IMR-90 (cell line): ENCODE measurements around the gene SCAF4. TPM values are rescaled to one million over a fixed set of nuclear protein-coding genes. Genes with fewer than 3 reads are reported as not detected.
"Not testable (repeated sequence)": the region's sequence is repeated elsewhere in the genome, so short reads cannot be mapped to it uniquely, and the experiment has no call there.

Source experiments
- ATAC-seq: fragments of 200-7000 bp; cut with Tn5 transposase; 2 replicates; pipeline ENCODE4 v1.9.1; 2020; ENCODE audit warnings: low read depth, mild to moderate bottlenecking, moderate library complexity
- BruUV-seq: library from RNA; stranded (reverse); fragments of 400-500 nt; replicated peaks from 2 replicates; lab custom pipeline; 2021; lab: Mats Ljungman, UMichigan
- CTCF ChIA-PET: fragments of 300-600 bp; formaldehyde crosslinking; extraction: SDS; loops from one replicate; lab custom pipeline; 2021; ENCODE audit warnings: antibody characterized with exemption; lab: Yijun Ruan, JAX
- POLR2A ChIA-PET: fragments of 300-600 bp; sonication (Branson Sonifier 250); formaldehyde crosslinking; loops from one replicate; lab custom pipeline; 2022; ENCODE audit warnings: antibody characterized with exemption; ENCODE audit not compliant: unreplicated experiment; lab: Charles Lee
- DNase-seq: peaks from one replicate; pipeline ENCODE4 v3.0.0; 2013
- H2AFZ ChIP-seq: replicated peaks from 2 replicates; pipeline ENCODE3; 2013; ENCODE audit warnings: low read length, mild to moderate bottlenecking; ENCODE audit not compliant: poor library complexity
- H2AK5ac ChIP-seq: 2 replicates; pipeline ENCODE4 v1.6.1; 2013; ENCODE audit warnings: low read depth, low read length, inconsistent platforms
- H2AK9ac ChIP-seq: replicated peaks from 2 replicates; pipeline ENCODE3; 2013; ENCODE audit warnings: mild to moderate bottlenecking, low read depth, low read length, moderate library complexity; ENCODE audit not compliant: poor library complexity
- H2BK120ac ChIP-seq: 2 replicates; pipeline ENCODE4 v1.6.1; 2013; ENCODE audit warnings: low read depth, low read length, inconsistent platforms
- H2BK15ac ChIP-seq: 3 replicates; pipeline ENCODE4 v1.6.1; 2013; ENCODE audit warnings: low read depth, low read length, inconsistent platforms
- H2BK20ac ChIP-seq: 2 replicates; pipeline ENCODE4 v1.6.1; 2013; ENCODE audit warnings: low read depth, mild to moderate bottlenecking, inconsistent platforms, low read length, moderate library complexity
- H2BK5ac ChIP-seq: 2 replicates; pipeline ENCODE4 v1.6.1; 2013; ENCODE audit warnings: mild to moderate bottlenecking, low read depth, low read length, inconsistent platforms; ENCODE audit not compliant: poor library complexity, severe bottlenecking
- H3K14ac ChIP-seq: replicated peaks from 2 replicates; pipeline ENCODE4 v1.6.1; 2013; ENCODE audit warnings: low read depth, low read length, inconsistent platforms
- H3K18ac ChIP-seq: 2 replicates; pipeline ENCODE4 v1.6.1; 2013; ENCODE audit warnings: low read depth, low read length, control low read depth
- H3K23ac ChIP-seq: 2 replicates; pipeline ENCODE4 v1.6.1; 2013; ENCODE audit warnings: low read depth, low read length, inconsistent platforms
- H3K27ac ChIP-seq: 2 replicates; pipeline ENCODE4 v1.5.1; 2013; ENCODE audit warnings: mild to moderate bottlenecking, control low read depth, low read length; ENCODE audit not compliant: insufficient read depth
- H3K27me3 ChIP-seq: 2 replicates; pipeline ENCODE4 v1.6.1; 2013; ENCODE audit warnings: low read length; ENCODE audit not compliant: control insufficient read depth, insufficient read depth
- H3K36me3 ChIP-seq: 2 replicates; pipeline ENCODE4 v1.6.1; 2013; ENCODE audit warnings: low read length, mixed read lengths; ENCODE audit not compliant: control insufficient read depth, insufficient read depth
- H3K4ac ChIP-seq: 2 replicates; pipeline ENCODE4 v1.6.1; 2013; ENCODE audit warnings: low read depth, low read length, inconsistent platforms
- H3K4me1 ChIP-seq: 2 replicates; pipeline ENCODE4 v1.6.1; 2013; ENCODE audit warnings: low read length, mixed read lengths; ENCODE audit not compliant: control insufficient read depth, insufficient read depth
- H3K4me2 ChIP-seq: 2 replicates; pipeline ENCODE4 v1.6.1; 2013; ENCODE audit warnings: low read depth, mild to moderate bottlenecking, control low read depth, low read length, moderate library complexity
- H3K4me3 ChIP-seq: 2 replicates; pipeline ENCODE4 v1.5.1; 2013; ENCODE audit warnings: low read depth, mild to moderate bottlenecking, control low read depth, low read length, moderate library complexity; ENCODE audit not compliant: insufficient read depth
- H3K56ac ChIP-seq: 2 replicates; pipeline ENCODE4 v1.6.1; 2013; ENCODE audit warnings: low read length, inconsistent platforms; ENCODE audit not compliant: insufficient read depth; ENCODE audit errors: extremely low read depth
- H3K79me1 ChIP-seq, 2 experiments: 2 replicates each; pipeline ENCODE4 v1.6.1; 2013; ENCODE audit warnings: low read length in 2 of 2, inconsistent platforms in 1 of 2, low read depth in 1 of 2
- H3K9ac ChIP-seq: 2 replicates; pipeline ENCODE4 v1.6.1; 2013; ENCODE audit warnings: low read depth, low read length, control low read depth
- H3K9me1 ChIP-seq: 2 replicates; pipeline ENCODE4 v1.6.1; 2013; ENCODE audit warnings: low read length, inconsistent platforms; ENCODE audit not compliant: insufficient read depth
- H3K9me3 ChIP-seq: 2 replicates; pipeline ENCODE4 v1.6.1; 2013; ENCODE audit warnings: low read length; ENCODE audit not compliant: control insufficient read depth, insufficient read depth
- H4K20me1 ChIP-seq: 2 replicates; pipeline ENCODE4 v1.6.1; 2013; ENCODE audit warnings: low read length, inconsistent platforms; ENCODE audit not compliant: insufficient read depth
- H4K5ac ChIP-seq: 2 replicates; pipeline ENCODE4 v1.6.1; 2013; ENCODE audit warnings: mild to moderate bottlenecking, low read depth, low read length, control low read depth
- H4K8ac ChIP-seq, 2 experiments: 2 replicates each; pipeline ENCODE4 v1.6.1; 2013; ENCODE audit warnings: low read depth in 2 of 2, low read length in 2 of 2, control low read depth in 1 of 2, inconsistent platforms in 1 of 2
- H4K91ac ChIP-seq: 2 replicates; pipeline ENCODE4 v1.6.1; 2013; ENCODE audit warnings: low read depth, low read length, inconsistent platforms; ENCODE audit not compliant: insufficient read depth
- WGBS, 2 experiments: methylation state at CpG; one replicate each; pipeline versions ENCODE4 v1.1.5 to v1.1.7; 2013; ENCODE audit warnings: missing lambda C conversion rate in 2 of 2; ENCODE audit not compliant: insufficient read length in 1 of 2; ENCODE audit errors: extremely low coverage in 2 of 2; 5-methylcytosine and 5-hydroxymethylcytosine counted together
- dilution Hi-C: fragments of 300-500 bp; cut with HindIII; formaldehyde crosslinking; loops from one replicate; pipeline ENCODE4 v1.14.3; 2018; ENCODE audit warnings: low sequenced_read_pairs; ENCODE audit not compliant: unreplicated experiment
- in situ Hi-C: fragments of 300-500 bp; cut with MboI; formaldehyde crosslinking; loops from 3 replicates; pipeline ENCODE4 v1.14.3; 2019; ENCODE audit warnings: low sequenced_read_pairs, inconsistent platforms, mixed read lengths
- intact Hi-C: fragments of 100-400 bp; cut with micrococcal nuclease; formaldehyde crosslinking; loops from 2 replicates; pipeline ENCODE4 v1.10.0; 2022
- polyA plus RNA-seq, 3 experiments: library from polyadenylated mRNA; depleted of rRNA; stranded (reverse); fragments of >200 nt; gene quantifications; 2 replicates each; pipeline ENCODE4 v1.2.3, GENCODE V29; 2012; ENCODE audit warnings: low replicate concordance in 1 of 3
- total RNA-seq: library from RNA; depleted of rRNA; stranded (reverse); fragments of >200 nt; gene quantifications from 2 replicates; pipeline ENCODE4 v1.2.3, GENCODE V29; 2012

SCAF4 gene
- total and polyA plus RNA-seq, 2 of the 4 experiments (the other 2 are of a cell fraction): 2.7 to 12.1 TPM

DNA sequence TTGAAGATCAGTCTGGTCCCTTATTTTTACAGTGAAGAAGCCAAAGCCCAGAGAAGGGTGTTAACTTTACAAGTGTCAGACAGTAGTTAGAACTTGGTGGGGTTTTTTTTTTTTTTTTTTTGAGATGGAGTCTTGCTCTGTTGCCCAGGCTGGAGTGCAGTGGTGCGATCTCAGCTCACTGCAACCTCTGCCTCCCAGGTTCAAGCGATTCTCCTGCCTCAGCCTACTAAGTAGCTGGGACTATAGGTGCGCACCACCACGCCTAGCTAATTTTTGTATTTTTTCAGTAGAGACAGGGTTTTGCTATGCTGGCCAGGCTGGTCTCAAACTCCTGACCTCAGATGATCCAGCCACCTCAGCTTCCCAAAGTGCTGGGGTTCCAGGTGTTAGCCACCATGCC, 66.0 kb downstream of the SCAF4 start:
- H4K8ac ChIP-seq: 0 out of 4 replicates have a peak overlapping the region, but pooled peaks of 1 of the 2 experiments have one; percentile 29
- BruUV-seq, DNase-seq, in situ Hi-C loops, H3K9me1 ChIP-seq, CTCF ChIA-PET, H2BK15ac ChIP-seq, ATAC-seq, H2AK5ac ChIP-seq, H3K4ac ChIP-seq, H3K27ac ChIP-seq, H2AFZ ChIP-seq, H2BK5ac ChIP-seq, H4K91ac ChIP-seq, H3K4me2 ChIP-seq, H3K14ac ChIP-seq, POLR2A ChIA-PET, H3K56ac ChIP-seq, H3K9ac ChIP-seq, H3K23ac ChIP-seq, dilution Hi-C loops, H2BK120ac ChIP-seq, H3K27me3 ChIP-seq, H3K9me3 ChIP-seq, H4K5ac ChIP-seq, H3K4me1 ChIP-seq, H3K4me3 ChIP-seq, H3K18ac ChIP-seq, H2AK9ac ChIP-seq, H2BK20ac ChIP-seq: not testable (repeated sequence)
- H3K79me1 ChIP-seq: peaks cover 16 to 52% of the 10 kb centered on the region in 2 experiments
- intact Hi-C loops: loop anchor here (5.0 kb wide), 1 partner anchor 56 kb away; no protein-coding TSS in a partner anchor
- H4K20me1 ChIP-seq: peaks cover 30% of the 10 kb centered on the region
- H3K36me3 ChIP-seq: peaks cover 25% of the 10 kb centered on the region
- no CpG with 5 or more reads among the region's 4 CpGs for WGBS, 2 experiments
